ENCODE data around the gene AGBL4. TPM values are rescaled to one million over a fixed set of nuclear protein-coding genes. Genes with fewer than 3 reads are reported as not detected.

The AGBL4 gene
- polyA plus RNA-seq, 3 donors = 0.05 TPM; not detected in 2

DNA sequence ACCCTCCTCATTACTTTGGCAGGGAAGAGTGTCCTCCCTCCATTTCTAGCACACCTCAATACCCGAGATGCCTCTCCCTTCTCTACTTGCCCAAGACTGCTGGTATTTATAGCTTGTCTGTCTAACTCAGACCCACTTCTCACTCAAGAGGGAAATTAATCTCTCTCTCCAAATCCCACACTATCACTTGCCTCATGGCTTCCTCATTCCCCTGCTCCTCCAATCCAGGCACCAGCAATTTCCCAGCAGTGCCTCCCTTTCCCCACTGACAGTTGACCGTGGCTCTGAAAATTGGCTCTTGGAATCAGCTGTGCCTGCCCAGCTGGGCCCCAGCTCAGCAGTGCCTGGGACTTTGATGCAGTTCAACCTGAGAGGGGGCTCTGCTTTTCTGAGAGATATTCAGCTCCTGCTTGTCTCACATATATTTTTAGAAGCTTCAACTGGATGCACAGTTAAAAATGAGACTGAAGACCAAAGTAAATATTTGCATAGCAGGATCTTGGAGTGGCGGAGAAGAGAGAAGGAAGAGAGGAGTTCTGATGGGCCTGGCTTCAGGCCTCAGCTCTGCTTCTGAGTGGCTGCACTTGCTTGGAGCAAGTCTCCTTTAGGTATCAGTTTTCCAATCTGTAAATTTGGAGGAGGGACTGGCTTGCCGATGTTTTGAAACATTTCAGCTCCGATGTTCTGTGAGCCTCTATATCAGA is 1470.7 kb downstream of the AGBL4 start:
- 89% methylated on average over 3 of the region's 5 CpGs for WGBS (ENCODE audit: insufficient coverage)
- no peak overlapping the region for H2AFZ ChIP-seq (ENCODE audit: insufficient read depth, low read depth, low read length, poor library complexity, severe bottlenecking)
- DNase-seq = no peak
- TF ChIP-seq, protein P1, sequence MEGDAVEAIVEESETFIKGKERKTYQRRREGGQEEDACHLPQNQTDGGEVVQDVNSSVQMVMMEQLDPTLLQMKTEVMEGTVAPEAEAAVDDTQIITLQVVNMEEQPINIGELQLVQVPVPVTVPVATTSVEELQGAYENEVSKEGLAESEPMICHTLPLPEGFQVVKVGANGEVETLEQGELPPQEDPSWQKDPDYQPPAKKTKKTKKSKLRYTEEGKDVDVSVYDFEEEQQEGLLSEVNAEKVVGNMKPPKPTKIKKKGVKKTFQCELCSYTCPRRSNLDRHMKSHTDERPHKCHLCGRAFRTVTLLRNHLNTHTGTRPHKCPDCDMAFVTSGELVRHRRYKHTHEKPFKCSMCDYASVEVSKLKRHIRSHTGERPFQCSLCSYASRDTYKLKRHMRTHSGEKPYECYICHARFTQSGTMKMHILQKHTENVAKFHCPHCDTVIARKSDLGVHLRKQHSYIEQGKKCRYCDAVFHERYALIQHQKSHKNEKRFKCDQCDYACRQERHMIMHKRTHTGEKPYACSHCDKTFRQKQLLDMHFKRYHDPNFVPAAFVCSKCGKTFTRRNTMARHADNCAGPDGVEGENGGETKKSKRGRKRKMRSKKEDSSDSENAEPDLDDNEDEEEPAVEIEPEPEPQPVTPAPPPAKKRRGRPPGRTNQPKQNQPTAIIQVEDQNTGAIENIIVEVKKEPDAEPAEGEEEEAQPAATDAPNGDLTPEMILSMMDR (IDR thresholded peaks at IDR 0.05) = no peak
- no peak overlapping the region for H3K4me3 Mint-ChIP-seq
- no peak overlapping the region for H3K27ac ChIP-seq (ENCODE audit: low read depth in 1 of 2, low read length in 2 of 2)
- H4K20me1 ChIP-seq (ENCODE audit: insufficient read depth, low read length) = no peaks in the 10 kb centered on the region
- intact Hi-C loops (cut with micrococcal nuclease) = no loop called here
- no peaks in the 10 kb centered on the region for H3K9me3 ChIP-seq (replicated peaks in 1 of 2; ENCODE audit: control insufficient read depth in 1 of 2, insufficient read depth in 1 of 2, low read length in 2 of 2)
- no peaks in the 10 kb centered on the region for H3K79me2 ChIP-seq (ENCODE audit: insufficient read depth, low read length)
- no peak overlapping the region for H3K9ac ChIP-seq (ENCODE audit: insufficient read depth, low read length, poor library complexity, severe bottlenecking)
- no peak overlapping the region for H3K4me3 ChIP-seq (replicated peaks in 1 of 3; ENCODE audit: low read depth in 2 of 3, low read length in 3 of 3)
- no peaks in the 10 kb centered on the region for H3K36me3 ChIP-seq (replicated peaks in 1 of 2; ENCODE audit: control insufficient read depth in 1 of 2, insufficient read depth in 2 of 2, low read length in 2 of 2)
- H3K9me3 Mint-ChIP-seq = peaks cover 0 to 2% (median 0%) of the 10 kb centered on the region in 7 donors
- peaks cover 2% of the 10 kb centered on the region for H3K4me1 Mint-ChIP-seq
- no peaks in the 10 kb centered on the region for H3K4me1 ChIP-seq (ENCODE audit: control insufficient read depth in 1 of 2, insufficient read depth in 2 of 2, low read length in 2 of 2)
- no peaks in the 10 kb centered on the region for H3K36me3 Mint-ChIP-seq
- H3K27me3 ChIP-seq (ENCODE audit: control insufficient read depth in 2 of 2, insufficient read depth in 2 of 2, low read length in 2 of 2) = no peaks in the 10 kb centered on the region
- no peak overlapping the region for H3K4me2 ChIP-seq (replicated peaks; ENCODE audit: extremely low read depth, low read length, poor library complexity, severe bottlenecking)
- H3K27me3 Mint-ChIP-seq (ENCODE audit: low read depth in 3 of 3) = peaks cover 3% of the 10 kb centered on the region in 3 donors
- no peak overlapping the region for H3K27ac Mint-ChIP-seq

DNA sequence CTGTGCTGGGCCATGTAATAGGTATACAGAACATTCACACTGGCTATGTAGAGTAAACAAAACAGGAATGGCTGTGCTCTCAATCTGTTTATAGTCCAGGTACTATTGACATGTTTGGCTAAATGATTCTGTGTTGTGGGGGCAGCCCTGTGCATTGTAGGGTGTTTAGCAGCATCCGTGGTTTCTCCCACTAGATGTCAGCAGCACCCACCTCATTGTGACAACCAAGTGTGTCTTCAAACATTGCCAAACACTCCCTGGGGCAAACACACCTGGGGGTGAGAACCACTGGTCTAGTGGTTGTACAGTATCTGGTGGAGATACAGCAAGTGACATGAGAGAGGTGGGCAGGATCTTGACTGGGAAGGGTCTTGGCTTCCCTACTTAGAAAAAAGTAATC is 1471.3 kb downstream of the AGBL4 start:
- peaks cover 3% of the 10 kb centered on the region in 3 donors for H3K27me3 Mint-ChIP-seq (ENCODE audit: low read depth in 3 of 3)
- no peak for DNase-seq
- H3K27ac Mint-ChIP-seq = no peak overlapping the region
- Histone ChIP-seq H3K27me3 (ENCODE audit: control insufficient read depth in 2 of 2, insufficient read depth in 2 of 2, low read length in 2 of 2) (no peaks in the 10 kb centered on the region), H3K4me1 (ENCODE audit: control insufficient read depth in 1 of 2, insufficient read depth in 2 of 2, low read length in 2 of 2) (no peaks in the 10 kb centered on the region), H3K27ac (ENCODE audit: low read depth in 1 of 2, low read length in 2 of 2) (no peak overlapping the region), H3K4me2 (replicated peaks; ENCODE audit: extremely low read depth, low read length, poor library complexity, severe bottlenecking) (no peak overlapping the region), H3K79me2 (ENCODE audit: insufficient read depth, low read length) (no peaks in the 10 kb centered on the region), H3K9ac (ENCODE audit: insufficient read depth, low read length, poor library complexity, severe bottlenecking) (no peak overlapping the region), H4K20me1 (ENCODE audit: insufficient read depth, low read length) (no peaks in the 10 kb centered on the region), H3K36me3 (replicated peaks in 1 of 2; ENCODE audit: control insufficient read depth in 1 of 2, insufficient read depth in 2 of 2, low read length in 2 of 2) (no peaks in the 10 kb centered on the region), H3K4me3 (replicated peaks in 1 of 3; ENCODE audit: low read depth in 2 of 3, low read length in 3 of 3) (no peak overlapping the region), H2AFZ (ENCODE audit: insufficient read depth, low read depth, low read length, poor library complexity, severe bottlenecking) (no peak overlapping the region), H3K9me3 (replicated peaks in 1 of 2; ENCODE audit: control insufficient read depth in 1 of 2, insufficient read depth in 1 of 2, low read length in 2 of 2) (no peaks in the 10 kb centered on the region)
- H3K4me1 Mint-ChIP-seq = peaks cover 2% of the 10 kb centered on the region
- no peaks in the 10 kb centered on the region for H3K36me3 Mint-ChIP-seq
- no peak overlapping the region for H3K4me3 Mint-ChIP-seq
- intact Hi-C loops (cut with micrococcal nuclease) = no loop called here
- no CpG with 5 or more reads among the region's 1 CpG for WGBS (ENCODE audit: insufficient coverage)
- H3K9me3 Mint-ChIP-seq = peaks cover 0 to 2% (median 0%) of the 10 kb centered on the region in 7 donors
- TF ChIP-seq, protein P1 (IDR thresholded peaks at IDR 0.05) = no peak
